Measurements from ENCODE around the gene KIF17.

The KIF17 gene

DNA sequence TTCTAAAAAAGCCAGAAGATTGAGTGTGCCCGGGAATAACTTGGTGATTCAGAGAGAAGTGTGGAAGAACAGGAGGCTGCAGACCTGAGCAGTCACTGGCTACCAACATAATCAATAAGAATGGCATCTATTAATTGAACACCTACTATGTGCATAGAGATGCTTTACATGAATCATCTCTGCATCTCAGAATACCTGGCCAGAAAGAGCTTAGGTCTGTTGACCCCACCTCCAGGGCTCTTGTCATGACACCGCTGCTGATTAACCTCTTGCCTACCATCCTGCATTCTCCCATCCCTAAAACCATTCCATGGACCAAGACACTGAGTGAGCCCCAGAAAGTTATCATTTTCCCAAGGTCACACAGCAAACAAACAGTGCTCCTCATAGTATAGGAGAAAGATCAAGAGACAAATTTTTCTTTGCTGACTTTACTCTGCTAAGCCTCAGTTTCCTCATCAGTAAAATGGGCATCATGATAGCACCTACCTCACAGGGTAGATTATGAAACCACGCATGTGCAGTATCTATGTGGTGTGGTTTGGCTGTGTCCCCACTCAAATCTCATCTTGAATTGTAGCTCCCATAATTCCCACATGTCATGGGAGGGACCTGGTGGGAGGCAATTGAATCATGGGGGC, 100.8 kb downstream of the KIF17 start:
- DNase-seq (ENCODE audit: low read depth in 2 of 2) = no peak
- no peak overlapping the region for H3K4me3 ChIP-seq (replicated peaks in 1 of 2; ENCODE audit: low read depth in 2 of 2, low read length in 2 of 2)
- TF ChIP-seq, protein P1, sequence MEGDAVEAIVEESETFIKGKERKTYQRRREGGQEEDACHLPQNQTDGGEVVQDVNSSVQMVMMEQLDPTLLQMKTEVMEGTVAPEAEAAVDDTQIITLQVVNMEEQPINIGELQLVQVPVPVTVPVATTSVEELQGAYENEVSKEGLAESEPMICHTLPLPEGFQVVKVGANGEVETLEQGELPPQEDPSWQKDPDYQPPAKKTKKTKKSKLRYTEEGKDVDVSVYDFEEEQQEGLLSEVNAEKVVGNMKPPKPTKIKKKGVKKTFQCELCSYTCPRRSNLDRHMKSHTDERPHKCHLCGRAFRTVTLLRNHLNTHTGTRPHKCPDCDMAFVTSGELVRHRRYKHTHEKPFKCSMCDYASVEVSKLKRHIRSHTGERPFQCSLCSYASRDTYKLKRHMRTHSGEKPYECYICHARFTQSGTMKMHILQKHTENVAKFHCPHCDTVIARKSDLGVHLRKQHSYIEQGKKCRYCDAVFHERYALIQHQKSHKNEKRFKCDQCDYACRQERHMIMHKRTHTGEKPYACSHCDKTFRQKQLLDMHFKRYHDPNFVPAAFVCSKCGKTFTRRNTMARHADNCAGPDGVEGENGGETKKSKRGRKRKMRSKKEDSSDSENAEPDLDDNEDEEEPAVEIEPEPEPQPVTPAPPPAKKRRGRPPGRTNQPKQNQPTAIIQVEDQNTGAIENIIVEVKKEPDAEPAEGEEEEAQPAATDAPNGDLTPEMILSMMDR (IDR thresholded peaks at IDR 0.05; ENCODE audit: low read depth, low read length) = no peak

- DNase-seq (ENCODE audit: low read depth in 2 of 2) = peak in 1 of 2 donors; percentile 26
- no peak overlapping the region for H3K4me3 ChIP-seq (replicated peaks in 1 of 2; ENCODE audit: low read depth in 2 of 2, low read length in 2 of 2)
- TF ChIP-seq, protein P1 (IDR thresholded peaks at IDR 0.05; ENCODE audit: low read depth, low read length) = no peak
Observed at GRCh38 chr1:20615946-20616846, 101.6 kb downstream of the KIF17 start.

DNA sequence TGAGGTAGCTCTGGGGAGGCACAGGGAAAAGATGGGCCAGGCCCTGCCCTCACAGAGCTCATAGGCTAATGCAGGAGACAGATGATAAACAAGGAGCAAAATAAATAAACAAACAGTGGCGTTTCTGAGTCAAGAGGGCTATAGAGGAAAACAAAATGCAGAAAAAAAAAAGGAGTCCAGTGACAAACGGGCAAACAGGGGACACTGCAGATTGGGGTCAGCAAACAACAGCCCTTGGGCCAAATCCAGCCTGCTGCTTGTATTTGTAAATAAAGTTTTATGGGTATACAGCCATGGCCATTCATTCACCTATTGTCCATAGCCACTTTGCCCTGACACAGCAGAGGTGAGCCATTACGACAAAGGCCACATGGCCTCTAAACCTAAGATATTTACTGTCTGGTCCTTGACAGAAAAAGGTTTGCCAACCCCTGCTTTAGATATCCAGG, 103.7 kb downstream of the KIF17 start:
- no peak for DNase-seq (ENCODE audit: low read depth in 2 of 2)
- TF ChIP-seq, protein P1 (IDR thresholded peaks at IDR 0.05; ENCODE audit: low read depth, low read length) = no peak
- H3K4me3 ChIP-seq (replicated peaks in 1 of 2; ENCODE audit: low read depth in 2 of 2, low read length in 2 of 2) = no peak overlapping the region
